GM12874 (cell line): Measurements from ENCODE around the gene MTURN.

Experiments used
- TF ChIP-seq, protein P1 (sequence below): IDR thresholded peaks from 2 replicates; pipeline ENCODE4 v1.5.1; 2011; ENCODE audit warnings: low read depth, mild to moderate bottlenecking, control low read depth, low read length, moderate library complexity; ENCODE audit not compliant: insufficient read depth

The MTURN gene

DNA sequence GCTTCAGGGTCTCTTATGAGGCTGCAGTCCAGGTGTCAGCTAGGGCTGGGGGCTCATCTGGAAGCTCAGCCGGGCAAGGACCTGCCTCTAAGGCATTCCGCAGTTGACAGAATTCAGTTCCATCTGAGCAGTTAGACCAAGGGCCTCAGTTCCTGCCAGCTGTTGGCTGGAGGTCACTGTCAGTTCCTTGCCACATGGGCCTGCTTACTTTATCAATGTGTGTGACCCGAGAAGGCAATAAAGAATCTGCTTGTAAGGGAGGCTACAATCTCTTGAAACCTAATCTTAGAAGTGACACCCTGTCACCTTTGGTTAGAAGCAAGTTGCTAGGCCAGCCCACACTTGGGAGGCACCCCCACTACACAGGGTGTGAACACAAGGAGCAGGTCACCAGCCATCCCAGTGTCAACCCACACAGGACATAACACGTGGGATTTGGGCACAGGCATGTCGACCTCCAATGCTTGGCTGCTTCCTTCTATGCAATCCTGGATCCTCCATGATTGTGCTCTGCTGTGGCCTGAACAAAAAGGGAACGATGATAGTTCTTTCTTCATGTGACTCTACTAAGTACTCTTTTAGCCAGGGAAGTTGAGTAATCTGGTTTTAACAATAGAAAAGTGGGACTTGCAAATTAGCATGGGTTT lies 41.8 kb downstream of the MTURN start:
- TF ChIP-seq, protein P1, sequence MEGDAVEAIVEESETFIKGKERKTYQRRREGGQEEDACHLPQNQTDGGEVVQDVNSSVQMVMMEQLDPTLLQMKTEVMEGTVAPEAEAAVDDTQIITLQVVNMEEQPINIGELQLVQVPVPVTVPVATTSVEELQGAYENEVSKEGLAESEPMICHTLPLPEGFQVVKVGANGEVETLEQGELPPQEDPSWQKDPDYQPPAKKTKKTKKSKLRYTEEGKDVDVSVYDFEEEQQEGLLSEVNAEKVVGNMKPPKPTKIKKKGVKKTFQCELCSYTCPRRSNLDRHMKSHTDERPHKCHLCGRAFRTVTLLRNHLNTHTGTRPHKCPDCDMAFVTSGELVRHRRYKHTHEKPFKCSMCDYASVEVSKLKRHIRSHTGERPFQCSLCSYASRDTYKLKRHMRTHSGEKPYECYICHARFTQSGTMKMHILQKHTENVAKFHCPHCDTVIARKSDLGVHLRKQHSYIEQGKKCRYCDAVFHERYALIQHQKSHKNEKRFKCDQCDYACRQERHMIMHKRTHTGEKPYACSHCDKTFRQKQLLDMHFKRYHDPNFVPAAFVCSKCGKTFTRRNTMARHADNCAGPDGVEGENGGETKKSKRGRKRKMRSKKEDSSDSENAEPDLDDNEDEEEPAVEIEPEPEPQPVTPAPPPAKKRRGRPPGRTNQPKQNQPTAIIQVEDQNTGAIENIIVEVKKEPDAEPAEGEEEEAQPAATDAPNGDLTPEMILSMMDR = no peak

DNA sequence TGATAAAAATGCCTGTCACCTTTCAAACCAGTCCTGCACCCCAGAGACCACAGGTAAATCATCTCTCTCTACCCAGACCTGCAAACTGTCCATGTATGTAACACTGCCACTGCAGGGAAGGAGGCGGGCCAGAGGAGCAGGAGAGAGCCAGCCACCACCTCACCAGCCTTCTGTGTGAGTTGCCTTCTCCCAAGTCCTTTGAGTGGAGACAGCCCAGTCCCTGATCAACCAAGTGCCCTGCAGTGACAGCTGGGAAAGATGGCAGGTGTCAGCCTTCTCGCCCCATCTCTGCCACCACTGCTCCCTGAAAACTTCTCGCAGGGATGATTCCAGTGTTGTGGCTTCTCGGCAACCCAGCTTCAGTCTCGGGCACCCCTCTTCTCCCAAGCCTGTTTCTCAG lies 42.4 kb downstream of the MTURN start:
- TF ChIP-seq, protein P1 = no peak

DNA sequence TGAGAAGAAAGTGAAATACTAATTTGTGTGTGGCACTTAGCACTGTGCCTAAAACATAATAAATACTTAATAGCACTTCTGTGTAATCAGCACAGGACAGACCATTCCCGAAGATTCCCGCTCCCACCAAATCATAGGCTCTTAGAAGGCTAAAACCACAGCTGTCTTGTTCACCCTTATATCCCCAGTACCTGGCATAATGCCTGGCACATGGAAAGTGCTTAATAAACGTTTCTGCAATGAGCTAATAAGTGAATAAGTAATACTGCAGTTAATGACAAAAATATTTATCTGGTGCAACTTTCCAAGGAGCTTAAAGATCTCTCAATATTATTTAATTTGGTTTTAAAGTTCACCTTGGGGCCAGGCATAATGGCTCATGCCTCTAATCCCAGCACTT lies 43.2 kb downstream of the MTURN start:
- TF ChIP-seq, protein P1 = no peak

DNA sequence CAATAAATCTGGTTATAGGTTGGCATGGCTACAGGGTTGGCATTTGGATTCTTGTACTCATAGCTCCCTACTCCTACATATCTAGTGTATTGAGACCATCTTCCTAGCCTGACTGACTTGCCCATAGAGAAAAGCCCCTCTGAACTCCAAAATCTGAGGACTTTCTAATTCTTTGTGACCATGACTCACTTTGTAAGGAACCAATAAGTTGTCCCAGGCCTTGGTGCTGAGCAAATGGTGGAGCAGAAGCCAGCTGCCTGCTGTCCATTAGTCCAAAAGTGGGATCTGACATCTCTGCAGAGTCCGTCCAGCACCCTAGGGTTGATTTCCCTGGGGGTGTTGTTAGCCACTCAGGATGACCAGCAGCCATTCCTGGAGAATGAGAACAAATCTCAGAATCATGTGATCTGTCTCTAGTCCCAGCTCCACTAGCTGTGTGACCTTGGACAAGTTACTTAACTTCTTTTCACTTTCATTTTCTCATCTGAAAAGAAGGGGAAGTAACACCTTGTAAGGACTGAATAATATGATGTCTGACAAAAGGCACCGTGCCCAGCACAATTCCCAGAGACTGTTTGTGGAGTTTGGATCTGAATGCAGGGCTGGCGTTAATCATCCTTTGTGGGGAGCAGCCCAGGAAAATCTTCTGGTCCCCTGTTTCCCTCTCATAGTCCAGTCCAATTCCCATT lies 44.1 kb downstream of the MTURN start:
- TF ChIP-seq, protein P1 = no peak

DNA sequence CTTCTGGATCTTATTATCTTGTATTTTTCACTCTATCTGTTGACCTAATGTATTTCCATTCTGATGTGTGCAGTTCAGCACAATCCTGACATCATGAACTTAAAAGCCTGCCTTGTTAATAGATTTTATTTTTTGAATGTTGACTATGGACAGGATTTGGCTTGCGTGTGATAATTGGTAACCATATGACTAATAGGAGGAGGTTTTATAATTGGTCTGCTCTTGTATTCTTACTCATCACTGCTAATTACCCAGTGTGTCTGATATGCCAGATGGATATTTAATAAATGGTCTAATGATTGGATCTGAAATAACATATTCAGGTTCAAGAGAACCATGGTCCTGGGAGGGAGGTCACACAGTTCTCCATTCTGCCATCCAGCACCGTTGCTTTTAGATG lies 45.9 kb downstream of the MTURN start:
- TF ChIP-seq, protein P1 = no peak

DNA sequence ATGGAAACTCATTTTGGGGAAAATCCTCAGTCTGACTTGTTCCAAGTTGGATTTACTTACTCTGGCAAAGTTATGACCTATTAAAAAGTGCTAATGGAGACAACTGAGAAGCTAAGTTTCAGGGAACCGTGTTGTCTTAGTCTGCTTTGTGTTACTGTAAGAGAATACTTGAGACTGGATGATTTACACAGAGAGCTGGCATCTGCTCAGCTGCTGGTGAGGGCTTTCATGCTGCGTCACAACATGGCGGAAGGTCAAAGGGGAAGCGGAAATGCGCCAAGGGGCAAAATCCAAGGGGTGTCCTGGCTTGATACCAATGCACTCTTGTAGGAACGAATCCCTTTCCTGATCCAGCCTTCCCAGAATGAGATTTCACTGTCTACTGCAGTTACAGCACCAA lies 46.4 kb downstream of the MTURN start:
- TF ChIP-seq, protein P1 = no peak

DNA sequence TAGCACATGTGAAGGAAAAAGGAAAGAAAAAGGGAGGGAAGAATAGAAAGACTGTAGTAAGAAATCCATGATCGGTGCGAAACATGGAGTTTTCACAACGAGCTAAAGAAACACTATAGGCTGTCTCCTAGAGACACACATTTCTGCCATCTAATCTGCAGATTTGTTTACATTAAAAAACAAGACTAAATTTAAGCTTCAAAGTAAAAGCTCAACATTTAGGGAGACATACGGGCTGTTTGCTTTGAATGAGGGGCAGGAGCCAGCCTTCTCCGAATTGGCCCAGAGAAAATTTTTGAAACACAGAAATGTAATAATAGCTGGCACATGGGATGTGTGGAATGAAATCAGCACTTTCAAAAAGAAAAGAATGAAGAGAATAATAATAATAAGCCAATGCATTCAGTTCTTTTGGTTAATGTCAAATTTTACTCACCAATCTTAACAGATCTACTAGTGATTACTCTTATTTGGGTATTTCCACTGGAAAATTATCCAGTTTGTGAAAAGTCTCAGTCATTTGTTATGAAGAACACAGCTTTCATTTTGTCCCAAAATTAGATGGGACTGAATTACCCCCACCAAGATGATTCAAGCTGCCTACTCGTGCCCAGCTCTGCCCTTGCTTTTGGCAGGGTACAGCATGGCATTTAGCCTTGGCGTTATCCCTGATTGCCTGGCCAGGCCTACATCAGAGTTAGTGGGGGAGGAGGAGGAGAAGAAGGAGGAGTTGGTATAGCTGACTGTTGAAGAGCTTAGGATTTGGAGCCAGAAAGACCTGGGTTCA lies 47.1 kb downstream of the MTURN start:
- TF ChIP-seq, protein P1 = no peak
